HEK293 (cell line): Measurements from ENCODE around the gene JCHAIN.

ENCODE experiments used
- CTCF ChIA-PET: fragments of 350-600 bp; formaldehyde crosslinking; extraction: SDS; loops from one replicate; lab custom pipeline; 2021; ENCODE audit warnings: antibody characterized with exemption; lab: Yijun Ruan, JAX
- POLR2A ChIA-PET: fragments of 300-600 bp; formaldehyde crosslinking; extraction: SDS; loops from one replicate; lab custom pipeline; 2020; ENCODE audit warnings: antibody characterized with exemption, inconsistent platforms; lab: Yijun Ruan, JAX
- H3K27ac ChIP-seq: fragments of 200-500 bp; sonication (Bioruptor generic); 2 replicates; pipeline ENCODE4 v1.5.1; 2014; ENCODE audit warnings: low read depth, low read length, control low read depth, inconsistent platforms; ENCODE audit errors: extremely low read depth
- H3K36me3 ChIP-seq, 2 experiments: fragments of 200-500 bp in 1 of 2; sonication (Bioruptor generic) in 1 of 2; 1 replicate in 1 of 2; 2 replicates in 1 of 2; pipeline ENCODE4 v1.5.1; 2014 to 2017; ENCODE audit warnings: inconsistent platforms in 2 of 2, low read length in 2 of 2; ENCODE audit not compliant: control insufficient read depth in 2 of 2, insufficient read depth in 1 of 2
- H3K4me1 ChIP-seq: fragments of 200-500 bp; sonication (Bioruptor generic); 2 replicates; pipeline ENCODE4 v1.5.1; 2014; ENCODE audit warnings: mild to moderate bottlenecking, low read length, inconsistent platforms; ENCODE audit not compliant: control insufficient read depth, insufficient read depth
- H3K4me3 ChIP-seq: 2 replicates; pipeline ENCODE4 v1.5.1; 2011; ENCODE audit warnings: low read depth, mild to moderate bottlenecking, control low read depth, low read length, moderate library complexity
- H3K9me3 ChIP-seq: fragments of 200-500 bp; sonication (Bioruptor generic); 2 replicates; pipeline ENCODE4 v1.5.1; 2014; ENCODE audit warnings: low read depth, low read length, inconsistent platforms; ENCODE audit not compliant: control insufficient read depth, insufficient read depth
- EGR2 ChIP-seq: fragments of 450-650 bp; formaldehyde crosslinking; IDR thresholded peaks from 2 replicates; pipeline ENCODE4 v1.5.1; 2016; ENCODE audit warnings: low read depth, missing biosample characterization, missing genetic modification characterization
- SP7 ChIP-seq: fragments of 450-650 bp; formaldehyde crosslinking; IDR thresholded peaks from 2 replicates; pipeline ENCODE4 v1.5.1; 2016; ENCODE audit warnings: missing biosample characterization, missing genetic modification characterization
- ZBTB1 ChIP-seq: fragments of 450-650 bp; formaldehyde crosslinking; IDR thresholded peaks from 2 replicates; pipeline ENCODE4 v1.5.1; 2016; ENCODE audit warnings: missing biosample characterization, missing genetic modification characterization
- ZBTB21 ChIP-seq: fragments of 450-650 bp; formaldehyde crosslinking; IDR thresholded peaks from 2 replicates; pipeline ENCODE4 v1.5.1; 2017; ENCODE audit warnings: missing biosample characterization, missing genetic modification characterization
- ZIC2 ChIP-seq: fragments of 450-650 bp; formaldehyde crosslinking; IDR thresholded peaks from 2 replicates; pipeline ENCODE4 v1.5.1; 2016; ENCODE audit warnings: missing biosample characterization, missing genetic modification characterization
- ZNF157 ChIP-seq: fragments of 450-650 bp; formaldehyde crosslinking; IDR thresholded peaks from 2 replicates; pipeline ENCODE4 v1.5.1; 2016; ENCODE audit warnings: missing biosample characterization, missing genetic modification characterization
- ZNF302 ChIP-seq: fragments of 450-650 bp; formaldehyde crosslinking; IDR thresholded peaks from 2 replicates; pipeline ENCODE4 v1.5.1; 2016; ENCODE audit warnings: missing biosample characterization, missing genetic modification characterization, low read depth
- ZNF341 ChIP-seq: fragments of 450-650 bp; formaldehyde crosslinking; IDR thresholded peaks from 2 replicates; pipeline ENCODE4; 2016; ENCODE audit warnings: low read depth, missing biosample characterization, missing genetic modification characterization
- ZNF354C ChIP-seq: fragments of 450-650 bp; formaldehyde crosslinking; IDR thresholded peaks from 2 replicates; pipeline ENCODE4 v1.5.1; 2016; ENCODE audit warnings: missing biosample characterization, missing genetic modification characterization, low read depth, borderline replicate concordance
- ZNF416 ChIP-seq: fragments of 450-650 bp; formaldehyde crosslinking; IDR thresholded peaks from 2 replicates; pipeline ENCODE4 v1.5.1; 2016; ENCODE audit warnings: missing biosample characterization, missing genetic modification characterization
- ZNF48 ChIP-seq: fragments of 450-650 bp; formaldehyde crosslinking; IDR thresholded peaks from 2 replicates; pipeline ENCODE4 v1.5.1; 2016; ENCODE audit warnings: missing biosample characterization, missing genetic modification characterization
- ZNF548 ChIP-seq: fragments of 450-650 bp; formaldehyde crosslinking; IDR thresholded peaks from 2 replicates; pipeline ENCODE4 v1.5.1; 2016; ENCODE audit warnings: missing biosample characterization, missing genetic modification characterization
- ZNF621 ChIP-seq: fragments of 450-650 bp; formaldehyde crosslinking; IDR thresholded peaks from 2 replicates; pipeline ENCODE4 v1.5.1; 2017; ENCODE audit warnings: missing biosample characterization, missing genetic modification characterization
- ZNF629 ChIP-seq: fragments of 450-650 bp; formaldehyde crosslinking; IDR thresholded peaks from 2 replicates; pipeline ENCODE4 v1.5.1; 2017; ENCODE audit warnings: missing biosample characterization, missing genetic modification characterization
- ZNF843 ChIP-seq: fragments of 450-650 bp; formaldehyde crosslinking; IDR thresholded peaks from 2 replicates; pipeline ENCODE4 v1.5.1; 2016; ENCODE audit warnings: missing biosample characterization, missing genetic modification characterization
- TF ChIP-seq, protein P1 (sequence below): fragments of 450-650 bp; formaldehyde crosslinking; IDR thresholded peaks from 2 replicates; pipeline ENCODE4 v1.5.1; 2016; ENCODE audit warnings: missing biosample characterization, missing genetic modification characterization
- TF ChIP-seq, protein P2 (sequence below): fragments of 450-650 bp; formaldehyde crosslinking; IDR thresholded peaks from 2 replicates; pipeline ENCODE4 v1.5.1; 2016; ENCODE audit warnings: missing biosample characterization, missing genetic modification characterization
- TF ChIP-seq, protein P3 (sequence below): fragments of 450-650 bp; formaldehyde crosslinking; IDR thresholded peaks from 2 replicates; pipeline ENCODE4 v1.5.1; 2017; ENCODE audit warnings: missing biosample characterization, mild to moderate bottlenecking, missing genetic modification characterization, moderate library complexity
- TF ChIP-seq, protein P4 (sequence below): fragments of 450-650 bp; formaldehyde crosslinking; IDR thresholded peaks from 2 replicates; pipeline ENCODE4 v1.5.1; 2016; ENCODE audit warnings: missing biosample characterization, missing genetic modification characterization, low read depth
- TF ChIP-seq, protein P5 (sequence below): fragments of 450-650 bp; formaldehyde crosslinking; IDR thresholded peaks from 2 replicates; pipeline ENCODE4 v1.5.1; 2016; ENCODE audit warnings: missing biosample characterization, missing genetic modification characterization
- TF ChIP-seq, protein P6 (sequence below): fragments of 450-650 bp; formaldehyde crosslinking; IDR thresholded peaks from 2 replicates; pipeline ENCODE4 v1.5.1; 2016; ENCODE audit warnings: missing biosample characterization, missing genetic modification characterization, borderline replicate concordance

The JCHAIN gene

DNA sequence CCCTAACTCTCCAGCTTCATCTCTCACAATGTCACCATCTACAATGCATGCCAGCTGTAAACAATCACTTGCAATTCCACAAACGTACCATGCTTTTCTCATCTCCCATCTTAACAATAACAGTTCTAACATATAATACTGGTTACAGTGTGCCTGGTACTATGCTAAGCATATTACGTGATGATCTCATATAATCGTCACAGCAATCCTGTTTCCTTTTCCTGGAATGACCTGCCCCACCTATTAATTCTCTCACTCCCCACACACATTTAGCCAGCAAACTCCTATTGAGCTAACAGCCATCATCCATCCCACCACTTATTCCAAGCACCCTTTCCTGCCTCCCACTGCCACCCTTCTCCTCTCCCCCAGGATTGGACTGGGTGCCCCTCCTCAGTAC is 7.9 kb downstream of the JCHAIN start:
- ChIA-PET CTCF (interaction anchor here (0.6 kb wide), 1 partner anchor 144 kb away, joined by 3 read pairs; no protein-coding TSS in a partner anchor), POLR2A (no interaction called here)
- H3K36me3 ChIP-seq: no peaks in the 10 kb centered on the region
- H3K9me3 ChIP-seq: no peaks in the 10 kb centered on the region
- no peak overlapping the region for H3K4me3 ChIP-seq
- H3K4me1 ChIP-seq: no peaks in the 10 kb centered on the region
- H3K27ac ChIP-seq: no peak overlapping the region
- TF ChIP-seq ZNF416 (tag by site-specific recombination) (no peak), ZNF621 (tag by site-specific recombination) (no peak), ZBTB1 (tag by site-specific recombination) (no peak), ZNF341 (tag by site-specific recombination) (no peak), ZNF48 (tag by site-specific recombination) (no peak), SP7 (tag by site-specific recombination) (no peak), ZNF629 (tag by site-specific recombination) (0 out of 2 replicates have a peak, but pooled peaks have one; percentile 15), ZNF302 (tag by site-specific recombination) (no peak), ZIC2 (tag by site-specific recombination) (no peak), ZNF157 (tag by site-specific recombination) (no peak), EGR2 (peak; percentile 40; the same call in 1 of the 2 replicates), ZNF354C (no peak), ZNF548 (tag by site-specific recombination) (no peak), ZBTB21 (tag by site-specific recombination) (peak; percentile 52; the same call in 1 of the 2 replicates), ZNF843 (tag by site-specific recombination) (no peak)
- TF ChIP-seq, protein P1, sequence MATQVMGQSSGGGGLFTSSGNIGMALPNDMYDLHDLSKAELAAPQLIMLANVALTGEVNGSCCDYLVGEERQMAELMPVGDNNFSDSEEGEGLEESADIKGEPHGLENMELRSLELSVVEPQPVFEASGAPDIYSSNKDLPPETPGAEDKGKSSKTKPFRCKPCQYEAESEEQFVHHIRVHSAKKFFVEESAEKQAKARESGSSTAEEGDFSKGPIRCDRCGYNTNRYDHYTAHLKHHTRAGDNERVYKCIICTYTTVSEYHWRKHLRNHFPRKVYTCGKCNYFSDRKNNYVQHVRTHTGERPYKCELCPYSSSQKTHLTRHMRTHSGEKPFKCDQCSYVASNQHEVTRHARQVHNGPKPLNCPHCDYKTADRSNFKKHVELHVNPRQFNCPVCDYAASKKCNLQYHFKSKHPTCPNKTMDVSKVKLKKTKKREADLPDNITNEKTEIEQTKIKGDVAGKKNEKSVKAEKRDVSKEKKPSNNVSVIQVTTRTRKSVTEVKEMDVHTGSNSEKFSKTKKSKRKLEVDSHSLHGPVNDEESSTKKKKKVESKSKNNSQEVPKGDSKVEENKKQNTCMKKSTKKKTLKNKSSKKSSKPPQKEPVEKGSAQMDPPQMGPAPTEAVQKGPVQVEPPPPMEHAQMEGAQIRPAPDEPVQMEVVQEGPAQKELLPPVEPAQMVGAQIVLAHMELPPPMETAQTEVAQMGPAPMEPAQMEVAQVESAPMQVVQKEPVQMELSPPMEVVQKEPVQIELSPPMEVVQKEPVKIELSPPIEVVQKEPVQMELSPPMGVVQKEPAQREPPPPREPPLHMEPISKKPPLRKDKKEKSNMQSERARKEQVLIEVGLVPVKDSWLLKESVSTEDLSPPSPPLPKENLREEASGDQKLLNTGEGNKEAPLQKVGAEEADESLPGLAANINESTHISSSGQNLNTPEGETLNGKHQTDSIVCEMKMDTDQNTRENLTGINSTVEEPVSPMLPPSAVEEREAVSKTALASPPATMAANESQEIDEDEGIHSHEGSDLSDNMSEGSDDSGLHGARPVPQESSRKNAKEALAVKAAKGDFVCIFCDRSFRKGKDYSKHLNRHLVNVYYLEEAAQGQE: no peak
- TF ChIP-seq, protein P2, sequence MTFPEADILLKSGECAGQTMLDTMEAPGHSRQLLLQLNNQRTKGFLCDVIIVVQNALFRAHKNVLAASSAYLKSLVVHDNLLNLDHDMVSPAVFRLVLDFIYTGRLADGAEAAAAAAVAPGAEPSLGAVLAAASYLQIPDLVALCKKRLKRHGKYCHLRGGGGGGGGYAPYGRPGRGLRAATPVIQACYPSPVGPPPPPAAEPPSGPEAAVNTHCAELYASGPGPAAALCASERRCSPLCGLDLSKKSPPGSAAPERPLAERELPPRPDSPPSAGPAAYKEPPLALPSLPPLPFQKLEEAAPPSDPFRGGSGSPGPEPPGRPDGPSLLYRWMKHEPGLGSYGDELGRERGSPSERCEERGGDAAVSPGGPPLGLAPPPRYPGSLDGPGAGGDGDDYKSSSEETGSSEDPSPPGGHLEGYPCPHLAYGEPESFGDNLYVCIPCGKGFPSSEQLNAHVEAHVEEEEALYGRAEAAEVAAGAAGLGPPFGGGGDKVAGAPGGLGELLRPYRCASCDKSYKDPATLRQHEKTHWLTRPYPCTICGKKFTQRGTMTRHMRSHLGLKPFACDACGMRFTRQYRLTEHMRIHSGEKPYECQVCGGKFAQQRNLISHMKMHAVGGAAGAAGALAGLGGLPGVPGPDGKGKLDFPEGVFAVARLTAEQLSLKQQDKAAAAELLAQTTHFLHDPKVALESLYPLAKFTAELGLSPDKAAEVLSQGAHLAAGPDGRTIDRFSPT: no peak
- TF ChIP-seq, protein P3, sequence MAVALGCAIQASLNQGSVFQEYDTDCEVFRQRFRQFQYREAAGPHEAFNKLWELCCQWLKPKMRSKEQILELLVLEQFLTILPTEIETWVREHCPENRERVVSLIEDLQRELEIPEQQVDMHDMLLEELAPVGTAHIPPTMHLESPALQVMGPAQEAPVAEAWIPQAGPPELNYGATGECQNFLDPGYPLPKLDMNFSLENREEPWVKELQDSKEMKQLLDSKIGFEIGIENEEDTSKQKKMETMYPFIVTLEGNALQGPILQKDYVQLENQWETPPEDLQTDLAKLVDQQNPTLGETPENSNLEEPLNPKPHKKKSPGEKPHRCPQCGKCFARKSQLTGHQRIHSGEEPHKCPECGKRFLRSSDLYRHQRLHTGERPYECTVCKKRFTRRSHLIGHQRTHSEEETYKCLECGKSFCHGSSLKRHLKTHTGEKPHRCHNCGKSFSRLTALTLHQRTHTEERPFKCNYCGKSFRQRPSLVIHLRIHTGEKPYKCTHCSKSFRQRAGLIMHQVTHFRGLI (tag by site-specific recombination): no peak
- TF ChIP-seq, protein P4, sequence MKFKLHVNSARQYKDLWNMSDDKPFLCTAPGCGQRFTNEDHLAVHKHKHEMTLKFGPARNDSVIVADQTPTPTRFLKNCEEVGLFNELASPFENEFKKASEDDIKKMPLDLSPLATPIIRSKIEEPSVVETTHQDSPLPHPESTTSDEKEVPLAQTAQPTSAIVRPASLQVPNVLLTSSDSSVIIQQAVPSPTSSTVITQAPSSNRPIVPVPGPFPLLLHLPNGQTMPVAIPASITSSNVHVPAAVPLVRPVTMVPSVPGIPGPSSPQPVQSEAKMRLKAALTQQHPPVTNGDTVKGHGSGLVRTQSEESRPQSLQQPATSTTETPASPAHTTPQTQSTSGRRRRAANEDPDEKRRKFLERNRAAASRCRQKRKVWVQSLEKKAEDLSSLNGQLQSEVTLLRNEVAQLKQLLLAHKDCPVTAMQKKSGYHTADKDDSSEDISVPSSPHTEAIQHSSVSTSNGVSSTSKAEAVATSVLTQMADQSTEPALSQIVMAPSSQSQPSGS (tag by site-specific recombination): 0 out of 2 replicates have a peak, but pooled peaks have one; percentile 6
- TF ChIP-seq, protein P5, sequence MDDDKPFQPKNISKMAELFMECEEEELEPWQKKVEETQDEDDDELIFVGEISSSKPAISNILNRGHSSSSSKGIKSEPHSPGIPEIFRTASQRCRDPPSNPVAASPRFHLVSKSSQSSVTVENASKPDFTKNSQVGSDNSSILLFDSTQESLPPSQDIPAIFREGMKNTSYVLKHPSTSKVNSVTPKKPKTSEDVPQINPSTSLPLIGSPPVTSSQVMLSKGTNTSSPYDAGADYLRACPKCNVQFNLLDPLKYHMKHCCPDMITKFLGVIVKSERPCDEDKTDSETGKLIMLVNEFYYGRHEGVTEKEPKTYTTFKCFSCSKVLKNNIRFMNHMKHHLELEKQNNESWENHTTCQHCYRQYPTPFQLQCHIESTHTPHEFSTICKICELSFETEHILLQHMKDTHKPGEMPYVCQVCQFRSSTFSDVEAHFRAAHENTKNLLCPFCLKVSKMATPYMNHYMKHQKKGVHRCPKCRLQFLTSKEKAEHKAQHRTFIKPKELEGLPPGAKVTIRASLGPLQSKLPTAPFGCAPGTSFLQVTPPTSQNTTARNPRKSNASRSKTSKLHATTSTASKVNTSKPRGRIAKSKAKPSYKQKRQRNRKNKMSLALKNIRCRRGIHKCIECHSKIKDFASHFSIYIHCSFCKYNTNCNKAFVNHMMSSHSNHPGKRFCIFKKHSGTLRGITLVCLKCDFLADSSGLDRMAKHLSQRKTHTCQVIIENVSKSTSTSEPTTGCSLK (tag by site-specific recombination): no peak
- TF ChIP-seq, protein P6, sequence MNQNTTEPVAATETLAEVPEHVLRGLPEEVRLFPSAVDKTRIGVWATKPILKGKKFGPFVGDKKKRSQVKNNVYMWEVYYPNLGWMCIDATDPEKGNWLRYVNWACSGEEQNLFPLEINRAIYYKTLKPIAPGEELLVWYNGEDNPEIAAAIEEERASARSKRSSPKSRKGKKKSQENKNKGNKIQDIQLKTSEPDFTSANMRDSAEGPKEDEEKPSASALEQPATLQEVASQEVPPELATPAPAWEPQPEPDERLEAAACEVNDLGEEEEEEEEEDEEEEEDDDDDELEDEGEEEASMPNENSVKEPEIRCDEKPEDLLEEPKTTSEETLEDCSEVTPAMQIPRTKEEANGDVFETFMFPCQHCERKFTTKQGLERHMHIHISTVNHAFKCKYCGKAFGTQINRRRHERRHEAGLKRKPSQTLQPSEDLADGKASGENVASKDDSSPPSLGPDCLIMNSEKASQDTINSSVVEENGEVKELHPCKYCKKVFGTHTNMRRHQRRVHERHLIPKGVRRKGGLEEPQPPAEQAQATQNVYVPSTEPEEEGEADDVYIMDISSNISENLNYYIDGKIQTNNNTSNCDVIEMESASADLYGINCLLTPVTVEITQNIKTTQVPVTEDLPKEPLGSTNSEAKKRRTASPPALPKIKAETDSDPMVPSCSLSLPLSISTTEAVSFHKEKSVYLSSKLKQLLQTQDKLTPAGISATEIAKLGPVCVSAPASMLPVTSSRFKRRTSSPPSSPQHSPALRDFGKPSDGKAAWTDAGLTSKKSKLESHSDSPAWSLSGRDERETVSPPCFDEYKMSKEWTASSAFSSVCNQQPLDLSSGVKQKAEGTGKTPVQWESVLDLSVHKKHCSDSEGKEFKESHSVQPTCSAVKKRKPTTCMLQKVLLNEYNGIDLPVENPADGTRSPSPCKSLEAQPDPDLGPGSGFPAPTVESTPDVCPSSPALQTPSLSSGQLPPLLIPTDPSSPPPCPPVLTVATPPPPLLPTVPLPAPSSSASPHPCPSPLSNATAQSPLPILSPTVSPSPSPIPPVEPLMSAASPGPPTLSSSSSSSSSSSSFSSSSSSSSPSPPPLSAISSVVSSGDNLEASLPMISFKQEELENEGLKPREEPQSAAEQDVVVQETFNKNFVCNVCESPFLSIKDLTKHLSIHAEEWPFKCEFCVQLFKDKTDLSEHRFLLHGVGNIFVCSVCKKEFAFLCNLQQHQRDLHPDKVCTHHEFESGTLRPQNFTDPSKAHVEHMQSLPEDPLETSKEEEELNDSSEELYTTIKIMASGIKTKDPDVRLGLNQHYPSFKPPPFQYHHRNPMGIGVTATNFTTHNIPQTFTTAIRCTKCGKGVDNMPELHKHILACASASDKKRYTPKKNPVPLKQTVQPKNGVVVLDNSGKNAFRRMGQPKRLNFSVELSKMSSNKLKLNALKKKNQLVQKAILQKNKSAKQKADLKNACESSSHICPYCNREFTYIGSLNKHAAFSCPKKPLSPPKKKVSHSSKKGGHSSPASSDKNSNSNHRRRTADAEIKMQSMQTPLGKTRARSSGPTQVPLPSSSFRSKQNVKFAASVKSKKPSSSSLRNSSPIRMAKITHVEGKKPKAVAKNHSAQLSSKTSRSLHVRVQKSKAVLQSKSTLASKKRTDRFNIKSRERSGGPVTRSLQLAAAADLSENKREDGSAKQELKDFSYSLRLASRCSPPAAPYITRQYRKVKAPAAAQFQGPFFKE (tag by site-specific recombination): no peak
